Measurements from ENCODE around the gene ELAVL3.

Gene ELAVL3

GRCh38 chr19:11448410-11448809 is 32.4 kb downstream of the ELAVL3 start:
- Histone ChIP-seq H3K4me3 (ENCODE audit: low read length, poor library complexity, severe bottlenecking) (no peak overlapping the region), H3K9ac (ENCODE audit: low read depth, low read length, poor library complexity, severe bottlenecking) (no peak overlapping the region), H3K79me2 (ENCODE audit: insufficient read depth, low read length) (peaks cover 3% of the 10 kb centered on the region; the same call in 1 of the 2 replicates), H3K4me2 (ENCODE audit: low read depth, low read length, poor library complexity, severe bottlenecking) (no peak overlapping the region), H3K27me3 (ENCODE audit: insufficient read depth, low read length, poor library complexity, severe bottlenecking) (no peaks in the 10 kb centered on the region), H3K9me3 (ENCODE audit: insufficient read depth, low read depth, low read length) (no peaks in the 10 kb centered on the region), H3F3A (ENCODE audit: low read depth) (no peaks in the 10 kb centered on the region), H2AFZ (ENCODE audit: low read length) (no peak overlapping the region), H3K36me3 (ENCODE audit: insufficient read depth, low read length) (peaks cover 36% of the 10 kb centered on the region; the same call in 1 of the 2 replicates), H3K4me1 (ENCODE audit: insufficient read depth, low read length, poor library complexity, severe bottlenecking) (peaks cover 4% of the 10 kb centered on the region), H4K20me1 (ENCODE audit: insufficient read depth, low read length, poor library complexity, severe bottlenecking) (no peaks in the 10 kb centered on the region), H3K9me2 (replicated peaks; ENCODE audit: low read depth, low read length) (no peaks in the 10 kb centered on the region)
- TF ChIP-seq EZH2phosphoT487 (IDR thresholded peaks at IDR 0.05; ENCODE audit: borderline replicate concordance) (no peak), CTCF (conservative IDR thresholded peaks at IDR 0.05; ENCODE audit: low read length) (no peak)

- Histone ChIP-seq H3K4me3 (ENCODE audit: low read length, poor library complexity, severe bottlenecking) (no peak overlapping the region), H3K79me2 (ENCODE audit: insufficient read depth, low read length) (peaks cover 3% of the 10 kb centered on the region; the same call in 1 of the 2 replicates), H3F3A (ENCODE audit: low read depth) (no peaks in the 10 kb centered on the region), H3K9me2 (replicated peaks; ENCODE audit: low read depth, low read length) (no peaks in the 10 kb centered on the region), H3K9ac (ENCODE audit: low read depth, low read length, poor library complexity, severe bottlenecking) (no peak overlapping the region), H3K9me3 (ENCODE audit: insufficient read depth, low read depth, low read length) (no peaks in the 10 kb centered on the region), H2AFZ (ENCODE audit: low read length) (no peak overlapping the region), H3K27me3 (ENCODE audit: insufficient read depth, low read length, poor library complexity, severe bottlenecking) (no peaks in the 10 kb centered on the region), H3K36me3 (ENCODE audit: insufficient read depth, low read length) (peaks cover 36% of the 10 kb centered on the region; the same call in 1 of the 2 replicates), H3K4me1 (ENCODE audit: insufficient read depth, low read length, poor library complexity, severe bottlenecking) (peaks cover 4% of the 10 kb centered on the region), H3K4me2 (ENCODE audit: low read depth, low read length, poor library complexity, severe bottlenecking) (no peak overlapping the region), H4K20me1 (ENCODE audit: insufficient read depth, low read length, poor library complexity, severe bottlenecking) (no peaks in the 10 kb centered on the region)
- TF ChIP-seq CTCF (conservative IDR thresholded peaks at IDR 0.05; ENCODE audit: low read length) (no peak), EZH2phosphoT487 (IDR thresholded peaks at IDR 0.05; ENCODE audit: borderline replicate concordance) (no peak)
These were observed 33.2 kb downstream of the ELAVL3 start for GRCh38 chr19:11447347-11448262.

- TF ChIP-seq CTCF (conservative IDR thresholded peaks at IDR 0.05; ENCODE audit: low read length) (peak; percentile 86), EZH2phosphoT487 (IDR thresholded peaks at IDR 0.05; ENCODE audit: borderline replicate concordance) (no peak)
- Histone ChIP-seq H3K4me1 (ENCODE audit: insufficient read depth, low read length, poor library complexity, severe bottlenecking) (peaks cover 7% of the 10 kb centered on the region), H3K36me3 (ENCODE audit: insufficient read depth, low read length) (peaks cover 44% of the 10 kb centered on the region; the same call in 1 of the 2 replicates), H3K9me2 (replicated peaks; ENCODE audit: low read depth, low read length) (no peaks in the 10 kb centered on the region), H3K9me3 (ENCODE audit: insufficient read depth, low read depth, low read length) (no peaks in the 10 kb centered on the region), H3K4me3 (ENCODE audit: low read length, poor library complexity, severe bottlenecking) (no peak overlapping the region), H3F3A (ENCODE audit: low read depth) (no peaks in the 10 kb centered on the region), H3K4me2 (ENCODE audit: low read depth, low read length, poor library complexity, severe bottlenecking) (no peak overlapping the region), H3K9ac (ENCODE audit: low read depth, low read length, poor library complexity, severe bottlenecking) (no peak overlapping the region), H4K20me1 (ENCODE audit: insufficient read depth, low read length, poor library complexity, severe bottlenecking) (peaks cover 4% of the 10 kb centered on the region), H3K79me2 (ENCODE audit: insufficient read depth, low read length) (peaks cover 6% of the 10 kb centered on the region; the same call in 1 of the 2 replicates), H3K27me3 (ENCODE audit: insufficient read depth, low read length, poor library complexity, severe bottlenecking) (no peaks in the 10 kb centered on the region), H2AFZ (ENCODE audit: low read length) (no peak overlapping the region)
These were observed 34.1 kb downstream of the ELAVL3 start for GRCh38 chr19:11446652-11447301.

Data from Loucy (cell line).